SK-N-SH (cell line): ENCODE data around the gene GTF2B.

Experiments
- CTCF ChIP-seq: fragments of 200-600 bp; sonication (generic); IDR thresholded peaks from 2 replicates; pipeline ENCODE4 v1.6.1; 2017; ENCODE audit warnings: antibody characterized with exemption, mild to moderate bottlenecking, moderate library complexity
- GATA2 ChIP-seq: sonication (generic); formaldehyde crosslinking; IDR thresholded peaks from 2 replicates; pipeline ENCODE4 v1.5.0; 2020; ENCODE audit warnings: mild to moderate bottlenecking, missing genetic modification reagents
- MAX ChIP-seq: IDR thresholded peaks from 2 replicates; pipeline ENCODE4 v1.4.0; 2012; ENCODE audit warnings: low read depth
- POLR2AphosphoS5 ChIP-seq: IDR thresholded peaks from 2 replicates; pipeline ENCODE4 v1.6.1; 2012; ENCODE audit warnings: low read depth, low read length
- RAD21 ChIP-seq: IDR thresholded peaks from 2 replicates; pipeline ENCODE4 v1.6.1; 2012; ENCODE audit warnings: mild to moderate bottlenecking, low read length
- RFX5 ChIP-seq: IDR thresholded peaks from 2 replicates; pipeline ENCODE4 v1.6.1; 2012; ENCODE audit warnings: mild to moderate bottlenecking, improper control_type of control experiment, low read length
- RXRA ChIP-seq: IDR thresholded peaks from 2 replicates; pipeline ENCODE4 v1.4.0; 2012; ENCODE audit warnings: low read depth, mild to moderate bottlenecking, borderline replicate concordance
- SMC3 ChIP-seq: IDR thresholded peaks from 2 replicates; pipeline ENCODE4 v1.6.1; 2012; ENCODE audit warnings: low read depth, low read length, improper control_type of control experiment
- USF1 ChIP-seq: IDR thresholded peaks from 2 replicates; pipeline ENCODE4 v1.4.0; 2012; ENCODE audit warnings: low read depth, borderline replicate concordance

- TF ChIP-seq CTCF (no peak), RAD21 (no peak), USF1 (no peak), GATA2 (CRISPR knock-in tag) (no peak), MAX (no peak), RXRA (no peak), SMC3 (no peak), POLR2AphosphoS5 (no peak), RFX5 (no peak)
Observed at GRCh38 chr1:88900883-88901282, 9.5 kb upstream of the GTF2B start.
